Glutamatergic neuron (in vitro differentiated cells): ENCODE measurements around the gene TMEM253. TPM values are rescaled to one million over a fixed set of nuclear protein-coding genes. Genes with fewer than 3 reads are reported as not detected.

Experiments used
- DNase-seq: peaks from one replicate; pipeline ENCODE4 v3.0.0; 2022
- H3K27ac Mint-ChIP-seq: one replicate; pipeline ENCODE4 v1.8.0; 2020; ENCODE audit warnings: mild to moderate bottlenecking, mixed read lengths, inconsistent platforms; ENCODE audit not compliant: unreplicated experiment
- H3K27me3 Mint-ChIP-seq: one replicate; pipeline ENCODE4 v1.8.0; 2020; ENCODE audit warnings: mild to moderate bottlenecking, moderate library complexity, mixed read lengths, inconsistent platforms; ENCODE audit not compliant: unreplicated experiment
- H3K36me3 Mint-ChIP-seq: one replicate; pipeline ENCODE4 v1.8.0; 2020; ENCODE audit warnings: mild to moderate bottlenecking, mixed read lengths, inconsistent platforms; ENCODE audit not compliant: unreplicated experiment
- H3K4me1 Mint-ChIP-seq: one replicate; pipeline ENCODE4 v1.8.0; 2020; ENCODE audit warnings: mild to moderate bottlenecking, low read depth, mixed read lengths, inconsistent platforms; ENCODE audit not compliant: unreplicated experiment
- H3K4me3 Mint-ChIP-seq: one replicate; pipeline ENCODE4 v1.8.0; 2020; ENCODE audit warnings: mild to moderate bottlenecking, mixed read lengths, inconsistent platforms; ENCODE audit not compliant: unreplicated experiment
- H3K9me3 Mint-ChIP-seq: one replicate; pipeline ENCODE4 v1.8.0; 2020; ENCODE audit warnings: mild to moderate bottlenecking, moderate library complexity, mixed read lengths, inconsistent platforms; ENCODE audit not compliant: unreplicated experiment
- long read RNA-seq: library from polyadenylated mRNA; unstranded; transcript quantifications from one replicate; pipeline ENCODE4 v2.0.0, GENCODE V29; 2020; ENCODE audit not compliant: unreplicated experiment
- total RNA-seq: library from RNA; stranded (reverse); fragmentation: NEBNext Ultra II Directional; extraction: Animal tissue kit (Norgen Biotek cat#: 25700); gene quantifications from one replicate; pipeline ENCODE4 v1.2.1, GENCODE V29; 2021; ENCODE audit not compliant: unreplicated experiment
- TF ChIP-seq, protein P1 (sequence below): fragments of 200-600 bp; sonication (generic); IDR thresholded peaks from one replicate; pipeline ENCODE4 v1.5.0; 2021; ENCODE audit not compliant: partially characterized antibody, unreplicated experiment

TMEM253 gene
- 0.64 TPM for total RNA-seq
- long read RNA-seq: 0 reads

DNA sequence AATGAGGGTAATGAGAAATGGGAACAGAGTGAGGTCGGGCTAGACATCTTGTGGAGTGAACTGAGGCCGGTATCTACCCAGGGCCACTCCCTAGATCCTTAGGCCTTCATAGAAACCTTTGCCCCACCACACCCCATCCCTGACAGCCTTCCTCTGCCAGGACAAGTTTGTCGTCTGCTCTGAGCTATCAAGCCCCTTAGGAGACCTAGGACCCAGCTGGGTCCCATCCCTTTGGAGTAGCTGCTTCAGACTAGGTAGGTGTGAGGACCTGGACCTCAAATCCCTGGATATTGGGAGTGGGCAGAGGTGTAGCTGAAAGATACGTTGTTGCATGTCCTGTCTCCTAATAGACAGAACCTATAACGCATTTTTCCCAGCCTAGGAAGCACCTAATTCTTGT, at the start of gene TMEM253:
Gene TMEM253 (plus strand): TSS at position 136 of the 400 bp plus-strand sequence. CDS start 278 bp downstream, outside the sequence.
- Mint-ChIP-seq H3K27me3 (peaks cover 22% of the 10 kb centered on the region), H3K4me1 (peaks cover 37% of the 10 kb centered on the region), H3K4me3 (peak within 1 kb of the TSS; percentile 99), H3K9me3 (peaks cover 27% of the 10 kb centered on the region), H3K27ac (peak within 1 kb of the TSS; percentile 91), H3K36me3 (peaks cover 3% of the 10 kb centered on the region)
- TF ChIP-seq, protein P1, sequence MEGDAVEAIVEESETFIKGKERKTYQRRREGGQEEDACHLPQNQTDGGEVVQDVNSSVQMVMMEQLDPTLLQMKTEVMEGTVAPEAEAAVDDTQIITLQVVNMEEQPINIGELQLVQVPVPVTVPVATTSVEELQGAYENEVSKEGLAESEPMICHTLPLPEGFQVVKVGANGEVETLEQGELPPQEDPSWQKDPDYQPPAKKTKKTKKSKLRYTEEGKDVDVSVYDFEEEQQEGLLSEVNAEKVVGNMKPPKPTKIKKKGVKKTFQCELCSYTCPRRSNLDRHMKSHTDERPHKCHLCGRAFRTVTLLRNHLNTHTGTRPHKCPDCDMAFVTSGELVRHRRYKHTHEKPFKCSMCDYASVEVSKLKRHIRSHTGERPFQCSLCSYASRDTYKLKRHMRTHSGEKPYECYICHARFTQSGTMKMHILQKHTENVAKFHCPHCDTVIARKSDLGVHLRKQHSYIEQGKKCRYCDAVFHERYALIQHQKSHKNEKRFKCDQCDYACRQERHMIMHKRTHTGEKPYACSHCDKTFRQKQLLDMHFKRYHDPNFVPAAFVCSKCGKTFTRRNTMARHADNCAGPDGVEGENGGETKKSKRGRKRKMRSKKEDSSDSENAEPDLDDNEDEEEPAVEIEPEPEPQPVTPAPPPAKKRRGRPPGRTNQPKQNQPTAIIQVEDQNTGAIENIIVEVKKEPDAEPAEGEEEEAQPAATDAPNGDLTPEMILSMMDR: no peak
- no peak for DNase-seq

DNA sequence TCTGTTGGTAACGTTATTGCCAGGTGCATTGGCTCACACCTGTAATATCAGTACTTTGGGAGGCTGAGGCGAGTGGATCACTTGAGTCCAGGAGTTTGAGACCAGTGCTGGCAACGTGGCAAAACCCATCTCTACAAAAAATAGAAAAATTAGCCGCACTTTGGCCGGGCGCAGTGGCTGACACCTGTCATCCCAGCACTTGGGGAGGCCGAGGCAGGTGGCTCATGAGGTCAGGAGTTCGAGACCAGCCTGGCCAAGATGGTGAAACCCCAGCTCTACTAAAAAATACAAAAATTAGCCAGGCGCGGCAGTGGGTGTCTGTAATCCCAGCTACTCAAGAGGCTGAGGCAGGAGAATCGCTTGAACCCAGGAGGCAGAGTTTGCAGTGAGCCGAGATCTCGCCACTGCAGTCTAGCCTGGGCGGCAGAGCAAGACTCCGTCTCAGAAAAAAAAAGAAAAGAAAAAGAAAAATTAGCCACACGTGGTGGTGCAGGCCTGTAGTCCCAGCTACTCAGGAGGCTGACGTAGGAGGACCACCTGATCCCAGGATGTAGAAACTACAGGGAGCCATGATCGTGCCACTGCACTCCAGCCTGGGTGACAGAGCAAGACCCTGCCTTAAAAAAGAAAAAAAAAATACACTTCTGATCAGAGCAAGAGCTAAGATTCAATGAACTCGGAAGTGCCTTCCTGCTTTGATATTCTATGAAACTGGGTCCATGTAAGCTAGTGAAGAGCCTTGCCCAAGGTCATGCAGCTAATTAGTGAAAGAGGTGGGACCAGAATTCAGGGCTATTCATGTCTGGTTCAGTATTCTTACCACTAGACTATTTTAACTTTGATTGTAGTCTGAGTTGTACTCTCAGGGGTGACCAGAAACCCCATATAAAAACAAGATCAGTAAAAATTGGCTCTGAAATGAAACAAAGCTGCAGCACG, 47.4 kb upstream of the TMEM253 start:
- no peak for DNase-seq
- Mint-ChIP-seq H3K9me3 (no peaks in the 10 kb centered on the region), H3K36me3 (no peaks in the 10 kb centered on the region), H3K4me3 (no peak overlapping the region), H3K4me1 (no peaks in the 10 kb centered on the region), H3K27me3 (no peaks in the 10 kb centered on the region), H3K27ac (no peak overlapping the region)
- TF ChIP-seq, protein P1: no peak

DNA sequence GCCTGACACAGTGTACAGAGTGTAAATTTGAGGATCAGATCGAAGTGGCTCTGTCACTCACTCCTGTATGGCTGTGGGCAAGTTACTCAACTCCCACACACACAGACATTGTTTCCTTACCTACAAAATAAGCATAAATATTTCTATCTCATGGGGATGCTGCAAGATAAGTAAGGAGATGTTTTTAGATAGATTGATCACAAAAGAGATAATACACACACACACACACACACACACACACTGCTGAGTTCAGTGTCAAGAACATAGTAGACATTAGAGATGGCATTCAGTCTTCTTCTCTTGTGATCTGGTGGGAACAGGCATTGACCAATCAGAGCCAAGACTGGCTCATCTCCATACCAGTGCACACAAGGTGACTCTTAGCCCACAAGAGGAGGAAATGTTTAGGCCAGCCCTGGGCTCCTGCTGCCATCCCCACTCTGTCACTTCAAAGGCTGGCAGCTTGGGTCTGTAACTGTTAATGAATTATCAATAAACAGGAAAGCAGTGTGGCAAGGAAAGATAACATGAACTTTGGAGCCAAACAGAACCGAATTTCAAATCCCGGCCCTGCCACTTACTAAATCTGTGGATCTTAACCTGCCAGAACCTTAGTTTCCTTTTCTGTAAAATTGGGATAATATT, 46.6 kb upstream of the TMEM253 start:
- Mint-ChIP-seq H3K36me3 (no peaks in the 10 kb centered on the region), H3K4me1 (no peaks in the 10 kb centered on the region)

DNA sequence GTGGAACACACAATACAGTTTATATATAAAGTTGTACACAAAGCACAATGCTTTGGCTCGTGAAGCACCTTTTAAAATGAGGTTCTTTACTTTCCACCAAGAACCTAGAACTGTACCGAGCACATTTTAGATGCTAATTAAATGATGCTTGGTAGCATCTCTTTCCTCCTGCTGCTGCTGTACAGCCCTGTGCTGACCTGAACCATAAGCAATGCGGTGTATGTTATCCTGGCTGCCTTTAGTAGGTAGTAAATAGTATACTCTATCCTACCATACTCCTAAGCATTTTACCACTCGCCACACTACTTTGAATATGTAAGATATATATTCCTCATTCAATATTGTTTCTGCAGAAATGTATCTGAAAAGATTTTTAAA, 46.1 kb upstream of the TMEM253 start:
- DNase-seq: no peak
- H3K9me3 Mint-ChIP-seq: no peaks in the 10 kb centered on the region
- H3K27ac Mint-ChIP-seq: no peak overlapping the region

More for the DNA sequence above, 46.6 kb upstream of the TMEM253 start:
- TF ChIP-seq, protein P1: no peak
- Mint-ChIP-seq H3K27me3 (no peaks in the 10 kb centered on the region), H3K27ac (no peak overlapping the region), H3K4me3 (no peak overlapping the region), H3K9me3 (no peaks in the 10 kb centered on the region)
- DNase-seq: no peak

More for the DNA sequence above, 46.1 kb upstream of the TMEM253 start:
- H3K4me3 Mint-ChIP-seq: no peak overlapping the region
- H3K27me3 Mint-ChIP-seq: no peaks in the 10 kb centered on the region
- no peaks in the 10 kb centered on the region for H3K36me3 Mint-ChIP-seq
- TF ChIP-seq, protein P1: no peak
- no peaks in the 10 kb centered on the region for H3K4me1 Mint-ChIP-seq
